ENCODE measurements around the gene IYD. TPM values are rescaled to one million over a fixed set of nuclear protein-coding genes. Genes with fewer than 3 reads are reported as not detected.

The IYD gene
- total and polyA plus RNA-seq, 9 of the 15 experiments (the other 6 are each of a cell fraction or from before 2014, with no cell fraction given), result not detected

- TF ChIP-seq REST (IDR thresholded peaks at IDR 0.05; ENCODE audit: borderline replicate concordance) (no peak), REST (CRISPR knock-in tag; IDR thresholded peaks at IDR 0.05; ENCODE audit: low read depth) (no peak), L3MBTL2 (IDR thresholded peaks at IDR 0.05) (0 out of 2 replicates have a peak, but pooled peaks have one; percentile 7), ZNF77 (CRISPR knock-in tag; IDR thresholded peaks at IDR 0.05) (no peak), DIDO1 (tag; IDR thresholded peaks at IDR 0.05; ENCODE audit: low read depth) (0 out of 2 replicates have a peak, but pooled peaks have one; percentile 6), HDAC2 (IDR thresholded peaks at IDR 0.05) (peak; percentile 62), MYNN (IDR thresholded peaks at IDR 0.05) (peak; percentile 64), MYNN (CRISPR knock-in tag; IDR thresholded peaks at IDR 0.05) (no peak), ETV5 (CRISPR knock-in tag; IDR thresholded peaks at IDR 0.05; ENCODE audit: low read depth) (0 out of 2 replicates have a peak, but pooled peaks have one; percentile 27), NCOA6 (IDR thresholded peaks at IDR 0.05) (no peak), EHMT2 (IDR thresholded peaks at IDR 0.05) (no peak), CREBBP (IDR thresholded peaks at IDR 0.05; ENCODE audit: low read depth, low read length) (peak; percentile 24), ZKSCAN1 (IDR thresholded peaks at IDR 0.05; ENCODE audit: low read depth, low read length) (peak; percentile 61), AFF1 (IDR thresholded peaks at IDR 0.05; ENCODE audit: low read depth in 1 of 2, partially characterized antibody in 2 of 2) (no peak), CBFA2T3 (IDR thresholded peaks at IDR 0.05) (peak; percentile 78), USF1 (CRISPR knock-in tag; IDR thresholded peaks at IDR 0.05) (no peak), MAFF (IDR thresholded peaks at IDR 0.05; ENCODE audit: low read length) (no peak)
Observed at GRCh38 chr6:150332939-150333584, 35.8 kb upstream of the IYD start (continued).

Data from K562 (cell line).